ENCODE data around the gene RFPL4A.

- TF ChIP-seq POLR2A (IDR thresholded peaks at IDR 0.05; ENCODE audit: extremely low read depth, insufficient read length) (no peak), CTCF (IDR thresholded peaks at IDR 0.05; ENCODE audit: low read depth, low read length) (peak; percentile 35), MYC (IDR thresholded peaks at IDR 0.05; ENCODE audit: low read depth, low read length) (no peak), MAX (IDR thresholded peaks at IDR 0.05; ENCODE audit: low read depth, low read length) (no peak)
Measured at GRCh38 chr19:55777528-55777927, 18.6 kb downstream of the RFPL4A start.
